ENCODE results near the gene FHOD3. TPM values are rescaled to one million over a fixed set of nuclear protein-coding genes. Genes with fewer than 3 reads are reported as not detected.

Gene FHOD3
- total and polyA plus RNA-seq, 2 of the 8 experiments (the other 6 are each of a cell fraction or from before 2014, with no cell fraction given) = 9.7 to 10.5 TPM

DNA sequence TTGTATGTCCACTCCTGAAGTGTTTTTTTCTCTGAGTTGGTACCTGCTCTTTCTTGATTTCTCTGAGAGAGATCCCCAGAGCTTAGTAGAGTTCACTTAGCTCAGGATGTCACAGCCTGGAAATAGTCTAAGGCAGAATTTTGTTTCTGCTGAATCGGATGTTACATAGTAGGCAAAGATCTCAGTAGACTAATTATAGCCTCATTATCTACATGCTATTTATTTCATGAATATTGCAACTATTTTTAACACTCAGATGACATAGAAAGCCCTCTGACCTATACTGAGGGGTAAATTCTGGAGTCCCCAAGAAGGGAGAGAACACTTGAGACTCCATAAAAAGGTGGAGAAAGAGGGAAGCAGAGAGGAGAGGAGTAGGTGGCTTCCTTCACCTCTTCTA, 160.2 kb downstream of the FHOD3 start:
- DNase-seq (ENCODE audit: low read depth in 1 of 2, low spot score in 2 of 2) (no peak), FAIRE-seq (no peak)
- no peaks in the 10 kb centered on the region for H3K79me2 ChIP-seq (ENCODE audit: control insufficient read depth in 1 of 2, insufficient read depth in 2 of 2, low read length in 2 of 2)
- peaks cover 2 to 10% (median 8%) of the 10 kb centered on the region in 4 experiments; a peak in 5 of 7 replicates for H3K4me1 ChIP-seq (replicated peaks in 1 of 4; ENCODE audit: control insufficient read depth in 3 of 4, insufficient read depth in 4 of 4, low read length in 3 of 4)
- H3K4ac ChIP-seq (replicated peaks; ENCODE audit: insufficient read length, low read depth, low read length) = no peak overlapping the region
- H2AK5ac ChIP-seq (ENCODE audit: low read depth, low read length) = no peak overlapping the region
- no peak overlapping the region for H3K56ac ChIP-seq (replicated peaks; ENCODE audit: insufficient read length, low read depth, low read length)
- H4K8ac ChIP-seq (ENCODE audit: extremely low read depth, insufficient read depth, low read length) = no peak overlapping the region
- H3K4me3 ChIP-seq (ENCODE audit: extremely low read depth in 1 of 4, insufficient read depth in 2 of 4, low read depth in 3 of 4, low read length in 4 of 4) = no peak overlapping the region
- no peak overlapping the region for H2BK120ac ChIP-seq (replicated peaks; ENCODE audit: low read depth, low read length)
- no peaks in the 10 kb centered on the region; the same call in 1 of the 2 replicates for H3K79me1 ChIP-seq (ENCODE audit: low read depth, low read length)
- H3K36me3 ChIP-seq (ENCODE audit: control insufficient read depth in 2 of 4, insufficient read depth in 4 of 4, low read length in 3 of 4) = no peaks in the 10 kb centered on the region
- H2BK5ac ChIP-seq (ENCODE audit: low read depth, low read length) = no peak overlapping the region
- 88% methylated on average over 1 of the region's 1 CpG; no CpG with 5 or more reads in 1 of the 2 experiments for WGBS, 2 experiments (ENCODE audit: extremely low coverage in 1 of 2, insufficient coverage in 1 of 2, insufficient read length in 1 of 2, insufficient replicate concordance in 2 of 2, low coverage in 1 of 2, low lambda C conversion rate in 2 of 2, missing lambda C conversion rate in 1 of 2)
- H2BK20ac ChIP-seq (ENCODE audit: low read length) = no peak overlapping the region
- no peaks in the 10 kb centered on the region for H3K27me3 ChIP-seq (replicated peaks in 1 of 4; ENCODE audit: control insufficient read depth in 3 of 4, extremely low read depth in 1 of 4, insufficient read depth in 3 of 4, low read length in 3 of 4)
- no peak overlapping the region for H2BK15ac ChIP-seq (ENCODE audit: low read length)
- POLR2A ChIA-PET (ENCODE audit: partially characterized antibody) = interaction anchor here (0.6 kb wide), 1 partner anchor 13 kb away, joined by 3 read pairs; no protein-coding TSS in a partner anchor
- no peaks in the 10 kb centered on the region for H4K20me1 ChIP-seq (replicated peaks in 1 of 2; ENCODE audit: control insufficient read depth in 1 of 2, insufficient read depth in 2 of 2, low read length in 2 of 2)
- no peak overlapping the region for H2BK12ac ChIP-seq (ENCODE audit: low read depth, low read length)
- no peak overlapping the region for H3K27ac ChIP-seq (ENCODE audit: low read depth, low read length)
- TF ChIP-seq ASH2L (IDR thresholded peaks at IDR 0.05; ENCODE audit: low read length) (no peak), CHD2 (IDR thresholded peaks at IDR 0.05; ENCODE audit: low read length) (no peak), FOSL1 (IDR thresholded peaks at IDR 0.05; ENCODE audit: insufficient read depth, low read depth, low read length) (no peak), EZH2 (IDR thresholded peaks at IDR 0.05; ENCODE audit: low read depth, low read length, severe bottlenecking) (no peak)
- CTCF ChIA-PET (ENCODE audit: partially characterized antibody) = interaction anchor here (0.9 to 2.7 kb wide), 5 partner anchors 20 to 114 kb away, joined by 3 to 17 read pairs (median 5); no protein-coding TSS in a partner anchor
- H3K4me2 ChIP-seq (ENCODE audit: insufficient read depth in 1 of 2, low read depth in 2 of 2, low read length in 2 of 2) = no peak overlapping the region
- no peak overlapping the region for H4K5ac ChIP-seq (ENCODE audit: insufficient read length, low read depth, low read length)
- H3K9ac ChIP-seq (replicated peaks in 1 of 4; ENCODE audit: extremely low read depth in 1 of 4, low read depth in 3 of 4, low read length in 3 of 4) = no peak overlapping the region
- no peak overlapping the region for H4K91ac ChIP-seq (replicated peaks; ENCODE audit: insufficient read length, low read length)
- no peak overlapping the region for H3K23ac ChIP-seq (ENCODE audit: insufficient read length)
- H3K23me2 ChIP-seq (ENCODE audit: low read depth, low read length) = no peaks in the 10 kb centered on the region; the same call in 1 of the 2 replicates
- H2AFZ ChIP-seq (ENCODE audit: low read length) = no peak overlapping the region
- no peaks in the 10 kb centered on the region for H3K9me3 ChIP-seq (ENCODE audit: insufficient read depth in 2 of 2, low read depth in 1 of 2, low read length in 1 of 2)
- H3K18ac ChIP-seq (ENCODE audit: extremely low read depth, low read length) = no peak overlapping the region
- no peak overlapping the region for H3K14ac ChIP-seq (ENCODE audit: insufficient read length)
